SK-N-SH (cell line): ENCODE measurements around the gene HTT. TPM values are rescaled to one million over a fixed set of nuclear protein-coding genes. Genes with fewer than 3 reads are reported as not detected.

Experiments
- CTCF ChIA-PET: fragments of 300-600, 350-600 bp; formaldehyde crosslinking; extraction: SDS; loops from one replicate; lab custom pipeline; 2021; lab: Yijun Ruan, JAX
- POLR2A ChIA-PET: fragments of 350-600 bp; sonication (Branson Sonifier 250); formaldehyde crosslinking; extraction: SDS; loops from one replicate; lab custom pipeline; 2020; ENCODE audit warnings: antibody characterized with exemption, inconsistent platforms; lab: Yijun Ruan, JAX
- DNase-seq: peaks from one replicate; pipeline ENCODE4 v3.0.0; 2012
- H2AFZ ChIP-seq: fragments of 200-600 bp; sonication (generic); 2 replicates; pipeline ENCODE4 v1.8.1; 2016; ENCODE audit warnings: antibody characterized with exemption, mild to moderate bottlenecking, low read depth
- H3F3A ChIP-seq: fragments of 200-600 bp; sonication (generic); replicated peaks from 2 replicates; pipeline ENCODE3; 2016; ENCODE audit warnings: antibody characterized with exemption, mild to moderate bottlenecking; ENCODE audit not compliant: insufficient read depth
- H3K27ac ChIP-seq, 2 experiments: fragments of 200-500 bp in 1 of 2; fragments of 200-600 bp in 1 of 2; sonication (Bioruptor generic) in 1 of 2; sonication (generic), shearing (Covaris generic) in 1 of 2; 2 replicates each; pipeline versions ENCODE4 v1.5.1 to v1.6.1; 2014 to 2016; ENCODE audit warnings: low read depth in 2 of 2, inconsistent platforms in 1 of 2, low read length in 1 of 2, mild to moderate bottlenecking in 1 of 2, mixed read lengths in 1 of 2
- H3K27me3 ChIP-seq: fragments of 200-600 bp; sonication (generic), shearing (Covaris generic); 2 replicates; pipeline ENCODE4 v1.6.1; 2016; ENCODE audit warnings: mixed run types; ENCODE audit not compliant: insufficient read depth
- H3K36me3 ChIP-seq, 2 experiments: fragments of 200-500 bp in 1 of 2; fragments of 200-600 bp in 1 of 2; sonication (Bioruptor generic) in 1 of 2; sonication (generic) in 1 of 2; replicated peaks in 1 of 2; 2 replicates each; pipeline versions ENCODE3 to v1.5.1; 2014 to 2016; ENCODE audit warnings: low read length in 1 of 2, mild to moderate bottlenecking in 1 of 2; ENCODE audit not compliant: insufficient read depth in 2 of 2, control insufficient read depth in 1 of 2
- H3K4me1 ChIP-seq, 2 experiments: fragments of 200-500 bp in 1 of 2; fragments of 200-600 bp in 1 of 2; sonication (Bioruptor generic) in 1 of 2; sonication (generic), shearing (Covaris generic) in 1 of 2; 2 replicates each; pipeline versions ENCODE4 v1.5.1 to v1.6.1; 2014 to 2016; ENCODE audit warnings: low read depth in 1 of 2, low read length in 1 of 2, mixed run types in 1 of 2; ENCODE audit not compliant: insufficient read depth in 2 of 2, control insufficient read depth in 1 of 2
- H3K4me2 ChIP-seq: fragments of 200-600 bp; sonication (generic), shearing (Covaris generic); 2 replicates; pipeline ENCODE4 v1.6.1; 2017; ENCODE audit warnings: mixed run types
- H3K4me3 ChIP-seq, 2 experiments: fragments of 200-500 bp in 1 of 2; fragments of 200-600 bp in 1 of 2; sonication (Bioruptor generic) in 1 of 2; sonication (generic), shearing (Covaris generic) in 1 of 2; 2 replicates each; pipeline versions ENCODE4 v1.5.1 to v1.8.1; 2014 to 2016; ENCODE audit warnings: low read depth in 2 of 2, inconsistent platforms in 1 of 2, low read length in 1 of 2, mild to moderate bottlenecking in 1 of 2, mixed read lengths in 1 of 2, moderate library complexity in 1 of 2
- H3K79me2 ChIP-seq: fragments of 200-600 bp; sonication (generic); 2 replicates; pipeline ENCODE4 v1.8.1; 2017; ENCODE audit warnings: mild to moderate bottlenecking; ENCODE audit not compliant: insufficient read depth
- H3K9ac ChIP-seq: fragments of 200-600 bp; sonication (generic); 2 replicates; pipeline ENCODE4 v1.6.1; 2017; ENCODE audit warnings: mixed run types
- H3K9me2 ChIP-seq: fragments of 200-600 bp; sonication (generic); 2 replicates; pipeline ENCODE4 v1.6.1; 2017; ENCODE audit warnings: mixed run types
- H3K9me3 ChIP-seq: fragments of 200-600 bp; sonication (generic); 2 replicates; pipeline ENCODE4 v1.6.1; 2017; ENCODE audit warnings: mixed run types, mild to moderate bottlenecking, moderate library complexity
- H4K20me1 ChIP-seq: fragments of 200-600 bp; sonication (generic); 2 replicates; pipeline ENCODE4 v1.6.1; 2017; ENCODE audit warnings: mild to moderate bottlenecking, mixed run types; ENCODE audit not compliant: insufficient read depth
- FOXJ3 ChIP-seq: sonication (generic); formaldehyde crosslinking; IDR thresholded peaks from 2 replicates; pipeline ENCODE4 v1.5.1; 2020; ENCODE audit warnings: mild to moderate bottlenecking, missing genetic modification reagents
- GABPA ChIP-seq: IDR thresholded peaks from 2 replicates; pipeline ENCODE4 v1.4.0; 2012; ENCODE audit warnings: low read depth, mild to moderate bottlenecking
- MAX ChIP-seq: IDR thresholded peaks from 2 replicates; pipeline ENCODE4 v1.4.0; 2012; ENCODE audit warnings: low read depth
- MXI1 ChIP-seq: IDR thresholded peaks from 2 replicates; pipeline ENCODE4 v1.6.1; 2012; ENCODE audit warnings: mild to moderate bottlenecking, low read depth, low read length, improper control_type of control experiment
- POLR2AphosphoS5 ChIP-seq: IDR thresholded peaks from 2 replicates; pipeline ENCODE4 v1.6.1; 2012; ENCODE audit warnings: low read depth, low read length
- REST ChIP-seq: IDR thresholded peaks from 2 replicates; pipeline ENCODE4 v1.6.1; 2012; ENCODE audit warnings: mild to moderate bottlenecking, low read depth, low read length, moderate library complexity
- SIN3A ChIP-seq: IDR thresholded peaks from 2 replicates; pipeline ENCODE4 v1.6.1; 2012; ENCODE audit warnings: low read depth, mild to moderate bottlenecking, low read length, moderate library complexity, borderline replicate concordance
- SMC3 ChIP-seq: IDR thresholded peaks from 2 replicates; pipeline ENCODE4 v1.6.1; 2012; ENCODE audit warnings: low read depth, low read length, improper control_type of control experiment
- TCF12 ChIP-seq: IDR thresholded peaks from 2 replicates; pipeline ENCODE4 v1.4.0; 2012
- ZBTB33 ChIP-seq: IDR thresholded peaks from 2 replicates; pipeline ENCODE4 v1.4.0; 2012; ENCODE audit warnings: low read depth, borderline replicate concordance
- WGBS: methylation state at CpG from one replicate; pipeline ENCODE4 v1.1.6; 2017; ENCODE audit warnings: low lambda C conversion rate; 5-methylcytosine and 5-hydroxymethylcytosine counted together
- polyA plus RNA-seq, 3 experiments: library from polyadenylated mRNA; depleted of rRNA; stranded (reverse); fragments of >200 nt; gene quantifications; 2 replicates each; pipeline ENCODE4 v1.2.3, GENCODE V29; 2012
- TF ChIP-seq, protein P1 (sequence below): fragments of 150-350 bp; IDR thresholded peaks from 2 replicates; pipeline ENCODE4 v1.6.1; 2016; ENCODE audit warnings: mild to moderate bottlenecking, low read depth, low read length

Gene HTT
- polyA plus RNA-seq, 1 of the 3 experiments (the other 2 are of a cell fraction), result 11.3 TPM

GRCh38 chr4:3290476-3290875 is 216.0 kb downstream of the HTT start:
- H3K4me2 ChIP-seq, result no peak overlapping the region
- ChIA-PET POLR2A (no interaction called here), CTCF (no interaction called here)

More at GRCh38 chr4:3290476-3290875, 216.0 kb downstream of the HTT start:
- Histone ChIP-seq H2AFZ (no peak overlapping the region), H3K4me3 (no peak overlapping the region), H3K9me2 (no peaks in the 10 kb centered on the region), H3K27ac (no peak overlapping the region), H3K27me3 (no peaks in the 10 kb centered on the region), H3F3A (no peaks in the 10 kb centered on the region), H3K9ac (no peak overlapping the region), H3K36me3 (peaks cover 0 to 2% of the 10 kb centered on the region in 2 experiments), H4K20me1 (no peaks in the 10 kb centered on the region), H3K79me2 (peaks cover 23% of the 10 kb centered on the region), H3K9me3 (no peaks in the 10 kb centered on the region), H3K4me1 (peaks cover 7 to 22% of the 10 kb centered on the region in 2 experiments; a peak in 2 of 4 replicates)
- 95% methylated on average over 7 of the region's 11 CpGs for WGBS
- DNase-seq, result no peak
- no peak for TF ChIP-seq FOXJ3 (CRISPR knock-in tag)
- no peak for TF ChIP-seq SIN3A
- TF ChIP-seq, protein P1, sequence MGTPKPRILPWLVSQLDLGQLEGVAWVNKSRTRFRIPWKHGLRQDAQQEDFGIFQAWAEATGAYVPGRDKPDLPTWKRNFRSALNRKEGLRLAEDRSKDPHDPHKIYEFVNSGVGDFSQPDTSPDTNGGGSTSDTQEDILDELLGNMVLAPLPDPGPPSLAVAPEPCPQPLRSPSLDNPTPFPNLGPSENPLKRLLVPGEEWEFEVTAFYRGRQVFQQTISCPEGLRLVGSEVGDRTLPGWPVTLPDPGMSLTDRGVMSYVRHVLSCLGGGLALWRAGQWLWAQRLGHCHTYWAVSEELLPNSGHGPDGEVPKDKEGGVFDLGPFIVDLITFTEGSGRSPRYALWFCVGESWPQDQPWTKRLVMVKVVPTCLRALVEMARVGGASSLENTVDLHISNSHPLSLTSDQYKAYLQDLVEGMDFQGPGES, result no peak
- no peak for TF ChIP-seq TCF12
- TF ChIP-seq ZBTB33, result no peak
- TF ChIP-seq GABPA, result no peak
- TF ChIP-seq POLR2AphosphoS5, result no peak
- TF ChIP-seq MAX, result no peak
- TF ChIP-seq MXI1, result no peak
- no peak for TF ChIP-seq REST
- TF ChIP-seq SMC3, result no peak
